Loucy (cell line): ENCODE measurements around the gene APMAP.

Experiments used
- CTCF ChIP-seq: fragments of 200-600 bp; sonication (generic); conservative IDR thresholded peaks from 2 replicates; pipeline ENCODE4 v1.5.1; 2014; ENCODE audit warnings: mild to moderate bottlenecking, antibody characterized with exemption, low read length
- EZH2phosphoT487 ChIP-seq: fragments of 200-600 bp; IDR thresholded peaks from 2 replicates; pipeline ENCODE4 v1.6.1; 2018; ENCODE audit warnings: antibody characterized with exemption, mild to moderate bottlenecking, moderate library complexity, borderline replicate concordance

DNA sequence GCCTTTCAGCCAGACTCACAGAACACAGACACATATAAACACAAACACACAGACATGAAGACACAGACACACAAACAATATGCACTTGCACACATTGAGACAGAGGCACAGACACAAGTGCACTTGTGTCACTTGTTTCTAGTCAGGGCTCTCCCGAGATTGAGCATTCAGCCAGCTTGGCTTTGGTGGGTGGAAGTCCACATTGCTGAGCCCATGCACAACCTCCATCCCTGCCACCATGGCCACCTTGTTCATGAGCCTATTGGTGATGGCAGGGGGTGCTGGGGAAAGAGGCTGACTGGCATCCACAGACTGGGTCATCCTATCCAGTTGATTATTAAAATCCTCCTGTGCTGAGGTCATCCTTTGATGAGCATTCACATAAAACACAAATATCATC lies 55.0 kb downstream of the APMAP start:
- TF ChIP-seq CTCF (no peak), EZH2phosphoT487 (no peak)
